HepG2 (cell line): ENCODE measurements around the gene DOCK9. TPM values are rescaled to one million over a fixed set of nuclear protein-coding genes. Genes with fewer than 3 reads are reported as not detected.
A peak's percentile ranks its signal among the peaks of the same experiment; 100 is the strongest.

Experiments used
- ATAC-seq: fragments of 200-7000 bp; cut with Tn5 transposase; 3 replicates; pipeline ENCODE4 v1.9.1; 2020; ENCODE audit warnings: mild to moderate bottlenecking, moderate library complexity
- BruUV-seq: library from RNA; stranded (reverse); fragments of 400-500 nt; replicated peaks from 2 replicates; lab custom pipeline; 2021; lab: Mats Ljungman, UMichigan
- CTCF ChIA-PET: fragments of 300-600 bp; formaldehyde crosslinking; extraction: SDS; loops from one replicate; lab custom pipeline; 2021; ENCODE audit warnings: low total read pairs, inconsistent platforms, low intra/inter-chr PET ratio; lab: Yijun Ruan, JAX
- POLR2A ChIA-PET: fragments of 350-600 bp; sonication (Branson Sonifier 250); formaldehyde crosslinking; loops from one replicate; lab custom pipeline; 2020; ENCODE audit warnings: antibody characterized with exemption, inconsistent platforms; lab: Yijun Ruan, JAX
- DNase-seq: peaks from one replicate; pipeline ENCODE4 v3.0.0-alpha.2; 2015; ENCODE audit warnings: low spot score
- FAIRE-seq: peaks from 3 replicates; lab custom pipeline; 2011; peaks lifted over from hg19 to GRCh38; lab: Jason Lieb, UNC
- H2AFZ ChIP-seq: one replicate; pipeline ENCODE4 v1.6.1; 2011; ENCODE audit warnings: low read length, inconsistent platforms
- H3K27ac ChIP-seq: fragments of 300-600 bp; 3 replicates; pipeline ENCODE4 v1.8.0; 2011; ENCODE audit warnings: mixed run types, mild to moderate bottlenecking, mixed read lengths, low read length, inconsistent platforms; ENCODE audit not compliant: insufficient read depth; ENCODE audit errors: extremely low read length
- H3K27me3 ChIP-seq, 2 experiments: fragments of 200-600 bp in 1 of 2; 2 replicates in 1 of 2; 3 replicates in 1 of 2; pipeline versions ENCODE4 v1.6.0 to v1.8.0; 2011; ENCODE audit warnings: low read length in 2 of 2, mild to moderate bottlenecking in 2 of 2, moderate library complexity in 2 of 2, inconsistent platforms in 1 of 2; ENCODE audit not compliant: insufficient read depth in 2 of 2, control insufficient read depth in 1 of 2
- H3K36me3 ChIP-seq, 2 experiments: fragments of 200-600 bp in 1 of 2; replicated peaks in 1 of 2; 2 replicates in 1 of 2; 3 replicates in 1 of 2; pipeline versions ENCODE4 v1.5.1 to v1.8.0; 2011; ENCODE audit warnings: low read length in 2 of 2, inconsistent platforms in 1 of 2; ENCODE audit not compliant: insufficient read depth in 2 of 2, control insufficient read depth in 1 of 2
- H3K4me1 ChIP-seq: 2 replicates; pipeline ENCODE4 v1.5.1; 2012; ENCODE audit warnings: low read length, inconsistent platforms; ENCODE audit not compliant: insufficient read depth
- H3K4me2 ChIP-seq: 2 replicates; pipeline ENCODE4 v1.6.0; 2011; ENCODE audit warnings: low read depth, low read length, inconsistent platforms
- H3K4me3 ChIP-seq, 3 experiments: fragments of 200-600 bp in 1 of 3; sonication (generic), shearing (Covaris generic) in 1 of 3; replicated peaks in 1 of 3; 2 replicates each; pipeline ENCODE4 v1.5.1; 2011 to 2016; ENCODE audit warnings: low read length in 3 of 3, inconsistent platforms in 2 of 3, low read depth in 2 of 3, mild to moderate bottlenecking in 2 of 3, control low read depth in 1 of 3, mixed read lengths in 1 of 3; ENCODE audit not compliant: insufficient read depth in 1 of 3
- H3K79me2 ChIP-seq: one replicate; pipeline ENCODE4 v1.6.1; 2011; ENCODE audit warnings: low read length, inconsistent platforms; ENCODE audit not compliant: insufficient read depth
- H3K9ac ChIP-seq: 2 replicates; pipeline ENCODE4 v1.6.0; 2011; ENCODE audit warnings: mild to moderate bottlenecking, low read depth, low read length, inconsistent platforms; ENCODE audit not compliant: insufficient read depth
- H3K9me3 ChIP-seq: 2 replicates; pipeline ENCODE4 v1.5.1; 2012; ENCODE audit warnings: mild to moderate bottlenecking, low read length
- H4K20me1 ChIP-seq: 2 replicates; pipeline ENCODE4 v1.6.0; 2011; ENCODE audit warnings: inconsistent platforms, mild to moderate bottlenecking, low read length, moderate library complexity; ENCODE audit not compliant: insufficient read depth
- ATF6 ChIP-seq: sonication (generic); formaldehyde crosslinking; conservative IDR thresholded peaks from 2 replicates; pipeline ENCODE4 v1.4.0; 2020; ENCODE audit warnings: missing genetic modification reagents
- ETV6 ChIP-seq: sonication (generic); formaldehyde crosslinking; conservative IDR thresholded peaks from 2 replicates; pipeline ENCODE4 v1.4.0; 2020; ENCODE audit warnings: missing genetic modification reagents
- PATZ1 ChIP-seq: sonication (generic); formaldehyde crosslinking; IDR thresholded peaks from 2 replicates; pipeline ENCODE4 v1.4.0; 2020; ENCODE audit warnings: missing genetic modification reagents
- SMARCE1 ChIP-seq: fragments of 450-650 bp; IDR thresholded peaks from 2 replicates; pipeline ENCODE4 v1.6.1; 2017; ENCODE audit warnings: borderline replicate concordance
- SOX6 ChIP-seq, 2 experiments: fragments of 450-650 bp in 1 of 2; sonication (generic) in 1 of 2; formaldehyde crosslinking in 1 of 2; IDR thresholded peaks; 2 replicates each; pipeline versions ENCODE4 v1.4.0 to v1.6.1; 2017 to 2020; ENCODE audit warnings: antibody characterized with exemption in 1 of 2, mild to moderate bottlenecking in 1 of 2, missing genetic modification reagents in 1 of 2
- ZBTB33 ChIP-seq: sonication (generic); formaldehyde crosslinking; IDR thresholded peaks from 2 replicates; pipeline ENCODE4 v1.4.0; 2020; ENCODE audit warnings: missing genetic modification reagents
- ZNF841 ChIP-seq: sonication (generic); formaldehyde crosslinking; IDR thresholded peaks from 2 replicates; pipeline ENCODE4 v1.8.1; 2023; ENCODE audit warnings: missing genetic modification reagents, borderline replicate concordance
- ZSCAN9 ChIP-seq: IDR thresholded peaks from 2 replicates; pipeline ENCODE4 v1.6.1; 2016; ENCODE audit warnings: borderline replicate concordance
- WGBS: methylation state at CpG from one replicate; pipeline ENCODE4 v1.1.6; 2017; ENCODE audit warnings: low lambda C conversion rate; 5-methylcytosine and 5-hydroxymethylcytosine counted together
- in situ Hi-C: cut with HindIII; loops from 2 replicates; pipeline ENCODE4 v1.10.0; 2017; ENCODE audit warnings: low pct_unique_long_range_greater_than_20kb; ENCODE audit not compliant: extremely low pct_ligation_motif_present
- intact Hi-C: fragments of 100-400 bp; cut with micrococcal nuclease; formaldehyde crosslinking; loops from one replicate; pipeline ENCODE4 v1.10.0; 2022; ENCODE audit not compliant: unreplicated experiment
- polyA plus RNA-seq, 8 experiments: library from polyadenylated mRNA; depleted of rRNA in 3 of 8; stranded (reverse) in 7 of 8; unstranded in 1 of 8; fragments of >200 nt; fragmentation: Illumina TruSeq in 4 of 8; extraction: Trizol in 4 of 8; gene quantifications; 2 replicates each; pipeline versions ENCODE4 v1.2.1 to v1.2.3, GENCODE V29; 2011 to 2016; ENCODE audit warnings: low read depth in 4 of 8, missing spikeins in 1 of 8, mixed read lengths in 1 of 8; ENCODE audit not compliant: insufficient read depth in 1 of 8
- total RNA-seq, 5 experiments: library from RNA; depleted of rRNA; stranded (reverse); fragments of >200 nt; fragmentation: Illumina TruSeq; extraction: Trizol; gene quantifications; 2 replicates each; pipeline ENCODE4 v1.2.3, GENCODE V29; 2016; ENCODE audit warnings: low read depth in 1 of 5

DOCK9 gene
- total and polyA plus RNA-seq, 2 of the 13 experiments (the other 11 are each of a cell fraction or from before 2014, with no cell fraction given), result 0.44 to 0.97 TPM

GRCh38 chr13:98800078-98800477, 177.8 kb downstream of the DOCK9 start:
- FAIRE-seq, result no peak
- CTCF ChIA-PET, result no interaction called here

GRCh38 chr13:98798849-98799645, 178.8 kb downstream of the DOCK9 start:
- Histone ChIP-seq H3K4me1 (peaks cover 15% of the 10 kb centered on the region), H3K27ac (no peak overlapping the region), H3K79me2 (no peaks in the 10 kb centered on the region), H3K9me3 (no peaks in the 10 kb centered on the region), H3K9ac (no peak overlapping the region), H4K20me1 (no peaks in the 10 kb centered on the region), H3K36me3 (no peaks in the 10 kb centered on the region), H3K4me2 (no peak overlapping the region), H3K27me3 (no peaks in the 10 kb centered on the region), H3K4me3 (no peak overlapping the region), H2AFZ (no peak overlapping the region)
- ChIA-PET CTCF (no interaction called here), POLR2A (no interaction called here)
- ATAC-seq, result no peak
- intact Hi-C loops, result no loop called here
- 61% methylated on average over 5 of the region's 5 CpGs for WGBS
- DNase-seq, result peak; percentile 8
- FAIRE-seq, result no peak
- BruUV-seq, result no TSS peak
- in situ Hi-C loops, result no loop called here
- TF ChIP-seq ATF6 (CRISPR knock-in tag) (no peak), ETV6 (CRISPR knock-in tag) (no peak), SOX6 (IDR thresholded peaks at IDR 0.05) (no peak), SOX6 (CRISPR knock-in tag; IDR thresholded peaks at IDR 0.05) (no peak), ZSCAN9 (CRISPR knock-in tag) (no peak), ZBTB33 (CRISPR knock-in tag) (no peak), SMARCE1 (no peak)

More at GRCh38 chr13:98800078-98800477, 177.8 kb downstream of the DOCK9 start:
- Histone ChIP-seq H3K9ac (no peak overlapping the region), H3K4me1 (peaks cover 15% of the 10 kb centered on the region), H3K4me3 (no peak overlapping the region), H3K79me2 (no peaks in the 10 kb centered on the region), H3K9me3 (no peaks in the 10 kb centered on the region), H3K36me3 (no peaks in the 10 kb centered on the region), H2AFZ (no peak overlapping the region), H3K27ac (no peak overlapping the region), H4K20me1 (no peaks in the 10 kb centered on the region), H3K4me2 (no peak overlapping the region), H3K27me3 (no peaks in the 10 kb centered on the region)
- 92% methylated on average over 2 of the region's 14 CpGs for WGBS
- DNase-seq (no peak), ATAC-seq (no peak)
- POLR2A ChIA-PET, result no interaction called here
- TF ChIP-seq PATZ1 (CRISPR knock-in tag) (no peak), ZNF841 (CRISPR knock-in tag) (no peak)
- in situ Hi-C loops (no loop called here), intact Hi-C loops (no loop called here)
- BruUV-seq, result no TSS peak
